HG03159 (cell line): ENCODE data around the gene FKBP8.

Experiments used
- ATAC-seq: cut with Tn5 transposase; IDR thresholded peaks from one replicate; pipeline ENCODE4 v1.9.1; 2021; ENCODE audit warnings: mild to moderate bottlenecking, moderate library complexity; ENCODE audit not compliant: unreplicated experiment

FKBP8 gene

GRCh38 chr19:18522124-18522861 is 21.1 kb downstream of the FKBP8 start:
- peak; percentile 88 for ATAC-seq

DNA sequence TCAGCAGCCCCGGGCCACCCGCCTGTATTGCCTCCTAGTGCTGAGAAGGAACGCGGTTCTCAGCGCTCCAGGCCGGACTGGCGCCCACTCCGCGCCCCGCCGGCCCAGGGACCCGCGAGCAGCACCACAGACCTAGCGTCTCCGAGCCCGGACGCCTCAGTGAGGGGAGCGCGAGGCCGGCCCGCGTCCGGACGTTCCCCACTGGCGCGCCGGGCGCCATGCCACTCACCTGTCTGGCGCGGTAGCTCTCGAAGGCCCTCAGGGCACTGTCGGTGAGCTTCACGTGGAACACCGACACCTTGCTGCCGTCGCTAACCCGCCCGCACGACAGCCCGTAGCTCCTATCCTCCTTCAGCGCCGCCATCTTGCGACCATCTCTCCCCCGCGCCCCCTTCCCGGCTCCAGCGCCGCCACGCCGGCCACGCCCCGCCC is 21.7 kb downstream of the FKBP8 start, which contains the start of gene ELL:
TSS of gene ELL (minus strand) at position 379 of the 432 bp plus-strand sequence. CDS start at position 364, 15 bp downstream.
- ATAC-seq: no peak

DNA sequence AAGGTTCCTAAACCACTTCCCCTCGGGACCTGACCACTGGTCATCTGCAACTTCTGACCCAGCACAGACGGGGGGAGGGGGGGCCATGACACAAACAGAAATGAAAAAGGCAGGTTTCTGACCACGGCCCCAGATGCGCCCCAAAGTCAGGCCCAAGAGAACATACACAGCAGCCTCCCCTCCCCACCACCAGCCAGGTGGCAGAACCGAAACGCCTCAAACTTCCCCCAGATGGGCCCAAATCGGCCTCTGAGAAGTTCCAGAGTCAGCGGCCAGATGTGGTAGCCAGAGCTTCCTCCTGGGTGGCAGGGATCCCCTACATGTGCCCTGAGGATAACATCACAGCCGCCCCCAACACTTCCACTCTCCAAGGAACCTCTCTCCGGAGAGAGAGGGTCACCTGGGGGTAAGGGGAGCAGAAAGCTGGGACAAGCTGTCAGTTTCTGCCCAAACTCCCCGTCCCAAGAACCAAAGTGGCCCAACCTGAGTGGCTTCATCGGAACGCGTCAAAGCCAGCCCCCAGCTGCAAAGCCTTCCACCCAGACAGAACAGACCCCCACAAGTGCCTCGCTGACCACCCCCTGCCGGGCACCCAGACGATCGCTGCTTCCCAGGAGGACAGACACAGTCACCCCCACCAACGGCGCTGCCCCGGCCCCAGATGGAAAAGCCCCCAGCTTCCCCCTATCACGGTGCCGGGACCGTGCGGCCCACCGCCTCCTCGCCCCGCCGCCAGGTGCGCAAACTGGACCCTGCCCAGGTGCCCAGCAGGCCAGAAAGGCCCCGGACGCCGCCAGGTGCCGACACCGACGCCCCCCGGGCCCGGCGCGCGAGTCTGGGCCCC is 22.3 kb downstream of the FKBP8 start:
- no peak for ATAC-seq

DNA sequence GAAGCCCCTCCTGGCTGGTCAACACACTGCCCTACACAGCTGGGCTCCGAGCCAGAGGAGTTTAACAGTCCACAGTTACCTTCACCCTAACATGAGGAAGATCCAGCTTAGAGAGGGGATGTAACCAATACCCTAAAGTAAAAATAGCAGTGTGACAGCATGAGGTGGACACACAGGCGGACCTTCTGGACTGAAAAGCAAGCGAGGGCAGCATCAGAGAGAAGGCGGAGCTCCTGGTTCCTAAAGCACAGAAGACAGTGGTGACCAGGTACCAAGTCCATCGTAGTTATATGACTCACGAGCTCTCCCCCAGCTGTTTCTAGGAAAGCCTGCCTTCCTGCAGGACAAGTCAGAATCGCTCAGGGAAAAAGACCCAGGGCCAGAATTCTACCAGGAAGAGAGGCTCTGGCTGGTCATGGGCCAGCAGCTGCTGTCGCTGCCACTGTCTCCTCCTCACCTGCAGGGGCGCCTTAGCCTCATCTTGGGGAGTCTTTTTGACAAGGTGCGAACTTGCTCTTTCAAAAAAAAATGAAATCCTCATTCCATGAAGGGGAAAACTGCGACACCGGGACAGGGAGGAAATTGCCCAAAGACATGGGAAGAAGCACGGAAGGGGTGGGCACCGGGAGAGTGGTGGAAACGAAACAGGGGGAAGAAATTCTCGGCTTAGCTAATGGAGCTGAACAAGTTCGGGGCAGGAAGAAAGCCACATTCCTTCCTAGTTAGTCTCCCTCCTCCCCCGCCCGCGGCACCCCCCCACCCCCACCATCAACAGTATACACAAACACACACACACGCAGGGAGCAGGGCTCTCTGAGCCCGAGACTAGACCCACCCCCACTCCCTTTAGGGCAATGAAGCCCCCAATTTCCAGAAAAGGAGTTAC is 23.2 kb downstream of the FKBP8 start:
- no peak for ATAC-seq

DNA sequence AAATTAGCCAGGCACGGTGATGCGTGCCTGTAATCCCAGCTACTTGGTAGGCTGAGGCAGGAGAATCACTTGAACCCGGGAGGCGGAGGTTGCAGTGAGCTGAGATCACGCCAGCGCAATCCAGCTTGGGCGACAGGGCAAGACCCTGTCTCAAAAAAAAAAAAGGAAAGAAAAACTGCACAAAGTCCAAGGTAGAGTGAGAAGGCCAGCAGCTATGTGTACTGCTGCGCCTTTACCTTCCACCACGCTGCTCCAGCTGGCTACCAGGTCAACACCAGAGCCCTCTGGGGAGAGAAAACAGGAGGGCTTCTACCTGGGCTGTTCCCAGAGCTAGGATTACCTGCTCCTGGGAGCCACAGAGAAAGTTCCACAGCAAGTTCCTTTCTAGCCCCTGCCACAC is 24.7 kb downstream of the FKBP8 start:
- ATAC-seq: no peak

GRCh38 chr19:18517606-18518005 is 25.8 kb downstream of the FKBP8 start:
- ATAC-seq: no peak

- ATAC-seq: no peak
Observed at GRCh38 chr19:18515959-18516358, 27.4 kb downstream of the FKBP8 start.

DNA sequence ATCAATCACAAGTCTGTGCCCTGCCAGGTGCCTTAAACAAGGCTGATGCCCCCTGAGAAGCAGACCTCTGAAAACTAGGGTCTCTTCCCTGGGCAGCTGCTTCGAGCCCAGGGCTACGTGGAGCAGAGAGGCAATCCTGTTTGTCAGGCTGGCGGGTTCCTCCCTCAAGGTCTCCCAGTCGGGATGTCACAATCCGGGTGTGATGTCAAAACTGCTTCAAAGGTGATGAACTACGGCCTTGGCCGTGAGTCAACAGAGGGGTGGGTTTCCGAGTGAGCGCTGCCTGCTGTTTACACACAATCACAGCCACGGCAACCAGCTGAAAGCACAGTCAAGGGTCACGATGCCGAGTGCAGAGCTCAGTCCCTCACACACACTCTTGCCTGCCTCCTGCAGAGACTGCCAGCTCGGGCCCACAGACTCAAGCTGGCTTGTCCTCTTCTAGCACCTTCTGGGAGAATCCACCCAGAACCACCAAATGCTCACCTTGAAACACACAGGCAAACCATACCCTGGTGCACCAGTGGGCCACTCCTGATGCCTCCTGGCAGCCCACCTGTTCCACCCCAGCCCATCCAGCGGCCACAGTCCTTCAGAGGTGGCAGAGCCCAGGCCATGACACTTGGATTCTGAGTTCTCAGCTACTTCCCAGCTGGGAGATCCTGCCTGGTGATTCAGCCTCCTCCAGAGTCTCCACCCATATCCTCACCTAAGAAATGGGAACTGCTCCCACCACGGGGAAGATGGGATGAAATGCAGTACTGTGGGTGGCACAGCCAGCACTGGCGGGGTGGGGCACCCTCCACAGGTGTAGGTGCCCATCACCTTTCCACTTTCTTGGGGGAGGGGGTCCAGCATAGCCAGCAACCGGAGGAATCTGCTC is 28.3 kb downstream of the FKBP8 start:
- ATAC-seq: no peak

DNA sequence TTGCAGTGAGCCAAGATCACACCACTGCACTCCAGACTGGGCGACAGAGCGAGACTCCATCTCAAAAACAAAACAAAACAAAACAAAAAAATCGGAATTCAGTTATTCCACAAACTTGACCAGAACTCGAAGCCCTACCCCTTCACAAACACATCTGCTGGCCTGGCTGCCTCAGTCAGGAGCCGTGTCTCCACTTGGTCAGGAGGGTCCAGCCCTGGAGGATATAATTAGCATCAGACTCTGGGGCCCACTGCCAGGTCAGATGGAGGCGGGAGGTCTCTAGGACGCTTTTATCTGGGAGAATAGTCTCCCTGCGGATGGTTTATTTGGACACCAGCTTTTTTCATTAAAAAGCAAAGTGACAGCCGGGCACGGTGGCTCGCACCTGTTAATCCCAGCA is 29.5 kb downstream of the FKBP8 start:
- no peak for ATAC-seq

- no peak for ATAC-seq
Observed at GRCh38 chr19:18510216-18510615, 33.2 kb downstream of the FKBP8 start.

DNA sequence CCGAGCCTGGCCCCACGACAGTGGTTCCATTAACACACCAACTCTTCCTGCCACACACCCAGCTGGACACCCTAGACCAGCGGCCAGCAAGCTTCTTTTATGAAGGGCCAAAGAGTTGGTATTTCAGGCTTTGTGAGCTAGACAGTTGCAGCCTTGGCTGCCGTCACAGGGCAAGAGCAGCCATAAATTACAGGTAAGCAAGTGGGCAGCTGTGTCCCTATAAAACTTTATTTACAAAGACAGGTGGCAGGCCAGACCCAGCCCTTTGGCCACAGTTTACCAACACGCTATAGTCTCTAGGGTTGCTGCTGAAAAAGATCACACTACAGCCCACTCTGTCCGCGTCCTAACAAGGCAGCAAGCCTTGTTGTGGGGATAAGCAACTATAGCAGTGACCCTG is 34.8 kb downstream of the FKBP8 start:
- no peak for ATAC-seq

DNA sequence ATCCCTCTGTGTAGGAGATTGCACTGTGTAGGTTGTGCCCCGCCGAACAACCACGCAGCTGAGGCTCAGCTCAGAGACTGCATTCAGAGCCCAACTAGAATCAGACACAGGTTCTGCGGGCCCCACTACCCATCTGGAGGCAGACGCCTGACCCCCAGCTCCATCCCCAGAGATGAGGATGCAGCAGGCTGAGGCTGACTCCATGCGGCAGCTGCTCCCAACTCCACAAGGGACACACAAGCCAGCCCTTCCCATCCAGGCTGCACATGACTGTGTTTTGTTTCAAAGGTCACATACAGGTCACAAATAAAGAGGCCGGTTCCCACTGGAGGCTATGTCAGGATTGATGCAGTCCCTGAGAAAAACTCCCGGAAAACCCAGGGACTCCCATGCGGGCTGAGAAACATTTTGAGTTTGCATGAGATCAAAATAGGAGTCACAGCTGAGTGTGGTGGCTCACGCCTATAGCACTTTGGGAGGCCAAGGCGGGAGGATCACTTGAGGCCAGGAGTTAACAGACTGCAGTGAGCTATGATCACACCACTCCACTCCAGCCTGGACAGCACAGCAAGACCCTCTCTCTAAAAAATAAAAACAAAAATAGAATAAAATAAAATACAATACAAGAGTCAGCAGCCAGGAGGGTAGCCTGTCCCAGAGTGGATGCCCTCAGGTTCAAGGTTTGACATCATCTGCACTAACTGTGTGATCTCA is 35.5 kb downstream of the FKBP8 start:
- ATAC-seq: no peak

GRCh38 chr19:18507021-18507726 is 36.2 kb downstream of the FKBP8 start:
- ATAC-seq: no peak

DNA sequence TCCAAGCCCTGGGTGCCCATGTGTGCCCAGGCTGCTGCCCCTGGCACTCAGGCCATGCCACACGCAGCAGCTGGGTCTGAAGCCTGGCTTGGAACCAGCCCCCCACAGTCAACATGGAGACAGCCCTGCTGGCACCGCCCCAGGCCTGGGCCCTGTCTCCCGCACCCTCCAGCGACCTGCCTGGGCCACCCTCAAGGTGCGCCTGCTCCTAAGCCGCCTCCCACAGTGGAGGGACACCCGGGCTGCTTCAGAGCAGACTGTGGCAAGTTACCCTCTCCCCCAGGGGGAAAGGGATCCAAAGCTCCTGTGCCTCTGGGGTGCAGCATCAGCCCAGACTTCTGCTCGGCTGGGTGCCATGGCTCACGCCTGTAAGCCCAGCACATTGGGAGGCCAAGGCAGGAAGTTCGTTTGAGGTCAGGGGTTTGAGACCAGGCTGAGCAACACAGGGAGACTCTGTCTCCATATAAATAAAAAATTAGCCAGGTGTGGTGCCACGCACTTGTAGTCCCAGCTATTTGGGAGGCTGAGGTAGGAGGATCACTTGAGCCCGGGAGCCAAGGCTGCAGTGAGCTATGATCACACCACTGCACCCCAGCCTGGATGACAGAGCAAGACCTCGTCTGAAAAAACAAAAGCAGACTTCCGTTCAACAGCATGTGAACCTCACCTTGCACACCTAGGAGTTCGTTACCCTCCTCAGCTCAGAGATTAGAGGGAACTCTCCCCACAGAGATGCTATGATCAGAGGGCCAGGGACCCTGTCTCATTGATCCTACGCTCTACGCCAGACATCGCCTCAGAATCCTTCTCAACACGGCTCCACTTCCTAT is 37.1 kb downstream of the FKBP8 start:
- ATAC-seq: no peak

DNA sequence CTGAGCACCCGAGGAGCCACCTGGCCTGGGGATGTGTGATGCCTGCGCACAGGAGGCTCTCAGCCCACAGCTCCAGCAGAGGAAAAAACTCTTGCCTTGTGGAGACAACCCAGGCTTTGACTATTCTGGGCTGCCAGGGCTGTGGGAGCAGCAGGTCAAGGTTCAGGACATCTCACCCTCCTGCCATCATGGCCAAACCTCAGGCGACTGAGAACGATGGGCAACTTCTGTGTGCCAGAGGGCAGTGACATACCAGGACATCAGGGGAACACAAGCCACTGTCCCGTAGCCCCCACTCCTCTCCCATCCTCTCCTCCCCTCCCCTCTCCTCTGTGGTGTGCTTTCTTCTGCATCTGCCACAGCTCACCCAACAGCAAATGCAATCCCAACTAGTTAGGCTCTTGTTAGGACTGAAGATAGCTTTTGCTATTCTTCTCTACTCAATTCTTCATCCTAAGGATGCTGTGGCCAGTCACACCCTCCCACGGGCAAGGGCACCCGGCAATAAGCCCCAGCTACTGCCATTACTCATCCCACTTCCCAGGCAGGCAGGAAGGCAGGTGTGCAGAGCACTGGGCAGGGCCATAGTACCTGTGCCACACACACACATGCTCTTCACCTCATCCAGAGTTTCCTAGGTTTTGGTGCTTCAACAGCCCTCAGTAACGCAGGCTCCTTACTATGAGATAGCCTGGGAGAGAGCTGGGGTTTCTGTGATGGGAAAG is 38.3 kb downstream of the FKBP8 start:
- no peak for ATAC-seq

DNA sequence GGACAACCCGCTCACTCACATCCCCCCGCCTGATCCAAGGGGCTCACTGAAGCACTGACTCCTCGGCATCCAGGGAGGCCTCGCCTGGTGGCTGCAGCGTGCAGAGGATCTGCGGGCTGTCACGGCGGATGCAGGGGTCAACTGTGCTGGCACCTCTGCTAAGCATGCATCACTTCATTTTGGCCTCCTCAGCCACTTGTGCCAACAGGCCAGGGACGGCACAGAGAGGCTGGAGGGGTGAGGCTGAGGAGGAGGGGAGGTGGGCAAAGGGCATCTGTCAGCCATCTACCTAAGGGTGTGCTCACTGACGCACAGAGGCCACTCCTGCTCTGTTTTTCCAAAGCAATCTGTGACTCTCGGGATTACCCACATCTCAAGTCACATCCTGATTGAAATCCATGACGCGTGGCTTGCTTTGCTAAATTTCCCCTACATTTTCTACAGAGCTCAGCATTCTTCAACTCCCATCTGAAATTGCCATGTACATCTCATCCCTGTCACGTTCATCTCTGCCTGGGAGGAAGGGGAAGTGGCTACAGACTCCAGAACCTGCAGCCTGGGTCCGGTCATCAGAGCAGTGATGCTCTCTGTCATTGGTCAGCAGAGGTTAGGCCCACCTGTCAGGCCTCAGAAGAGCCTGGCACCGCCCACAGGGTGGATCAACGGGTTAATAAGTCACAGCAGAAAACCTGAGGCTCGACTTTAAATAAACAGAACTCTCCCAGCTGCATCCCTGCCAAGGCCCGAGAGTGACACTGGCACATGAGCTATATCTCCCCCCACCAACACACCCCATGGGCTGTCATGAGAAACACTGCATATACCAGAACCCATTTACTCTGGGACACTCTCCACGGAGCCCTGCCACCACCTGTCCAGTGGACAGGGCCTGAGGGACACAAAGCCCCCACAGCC is 39.1 kb downstream of the FKBP8 start:
- no peak for ATAC-seq
